Body of pancreas (tissue), 4 donors: ENCODE data around the gene FNTB. TPM values are rescaled to one million over a fixed set of nuclear protein-coding genes. Genes with fewer than 3 reads are reported as not detected.

Source experiments
- ATAC-seq: fragments of 150-250 bp; one replicate; pipeline ENCODE4 v1.9.1; 2016
- DNase-seq, 4 donors: peaks; one replicate each; pipeline ENCODE4 v3.0.0-alpha.2; 2019
- H3K27ac ChIP-seq, 4 donors: fragments of 200-600 bp; sonication (generic); 1 replicate in 3 of 4; 2 replicates in 1 of 4; pipeline versions ENCODE4 v1.5.1 to v1.6.1; 2016 to 2019; ENCODE audit warnings: mild to moderate bottlenecking in 1 of 4, mixed read lengths in 1 of 4, moderate library complexity in 1 of 4
- H3K27me3 ChIP-seq, 2 donors: fragments of 200-600 bp; sonication (generic); one replicate each; pipeline ENCODE4 v1.6.0; 2016; ENCODE audit warnings: mild to moderate bottlenecking in 1 of 2
- H3K36me3 ChIP-seq, 2 donors: fragments of 200-600 bp; sonication (generic); replicated peaks in 1 of 2; 2 replicates each; pipeline ENCODE4 v1.5.1; 2016; ENCODE audit warnings: low read depth in 2 of 2; ENCODE audit not compliant: insufficient read depth in 1 of 2
- H3K4me1 ChIP-seq: fragments of 200-600 bp; sonication (generic); one replicate; pipeline ENCODE4 v1.6.0; 2016
- H3K4me3 ChIP-seq, 2 donors: fragments of 200-600 bp; sonication (generic); 1 replicate in 1 of 2; 2 replicates in 1 of 2; pipeline ENCODE4 v1.5.1; 2016 to 2019
- H3K9me3 ChIP-seq, 3 donors: fragments of 200-600 bp; sonication (generic); 1 replicate in 2 of 3; 2 replicates in 1 of 3; pipeline ENCODE4 v1.5.1; 2016
- POLR2A ChIP-seq, 3 donors: fragments of 450-650 bp; IDR thresholded peaks; one replicate each; pipeline ENCODE4 v1.6.1; 2016; ENCODE audit warnings: antibody characterized with exemption in 3 of 3, mild to moderate bottlenecking in 2 of 3
- WGBS, 2 donors: methylation state at CpG; one replicate each; pipeline ENCODE4 v1.1.5; 2017; 5-methylcytosine and 5-hydroxymethylcytosine counted together
- intact Hi-C: fragments of 100-400 bp; cut with DNase I; formaldehyde crosslinking; loops from one replicate; pipeline ENCODE4 v1.15.1; 2023
- total RNA-seq, 2 donors: library from RNA; depleted of rRNA; stranded (reverse); fragments of >200 nt; gene quantifications; one replicate each; pipeline ENCODE4 v1.1.0, GENCODE V29; 2016
- TF ChIP-seq, protein P1 (sequence below), 7 experiments: fragments of 450-650 bp in 4 of 7; fragments of 200-600 bp in 3 of 7; sonication (generic) in 3 of 7; IDR thresholded peaks; one replicate each; pipeline ENCODE4 v1.5.1; 2016 to 2019; ENCODE audit warnings: antibody characterized with exemption in 7 of 7

The FNTB gene
- 1 to 10 TPM; 6.7 to 8.6 TPM for total RNA-seq

- 0 to 1% methylated on average over 54 to 65 of the region's 65 CpGs for WGBS, 2 donors
- peak within 1 kb of the TSS; percentile 67 to 94 (median 85) for H3K27ac ChIP-seq
- H3K4me3 ChIP-seq = peak within 1 kb of the TSS; percentile 44 to 87
- H3K36me3 ChIP-seq = no peaks in the 10 kb centered on the region
- no peaks in the 10 kb centered on the region for H3K9me3 ChIP-seq
- DNase-seq = peak; percentile 94 to 98 (median 95)
- peak; percentile 96 for ATAC-seq
- H3K27me3 ChIP-seq = no peaks in the 10 kb centered on the region
- TF ChIP-seq, protein P1, sequence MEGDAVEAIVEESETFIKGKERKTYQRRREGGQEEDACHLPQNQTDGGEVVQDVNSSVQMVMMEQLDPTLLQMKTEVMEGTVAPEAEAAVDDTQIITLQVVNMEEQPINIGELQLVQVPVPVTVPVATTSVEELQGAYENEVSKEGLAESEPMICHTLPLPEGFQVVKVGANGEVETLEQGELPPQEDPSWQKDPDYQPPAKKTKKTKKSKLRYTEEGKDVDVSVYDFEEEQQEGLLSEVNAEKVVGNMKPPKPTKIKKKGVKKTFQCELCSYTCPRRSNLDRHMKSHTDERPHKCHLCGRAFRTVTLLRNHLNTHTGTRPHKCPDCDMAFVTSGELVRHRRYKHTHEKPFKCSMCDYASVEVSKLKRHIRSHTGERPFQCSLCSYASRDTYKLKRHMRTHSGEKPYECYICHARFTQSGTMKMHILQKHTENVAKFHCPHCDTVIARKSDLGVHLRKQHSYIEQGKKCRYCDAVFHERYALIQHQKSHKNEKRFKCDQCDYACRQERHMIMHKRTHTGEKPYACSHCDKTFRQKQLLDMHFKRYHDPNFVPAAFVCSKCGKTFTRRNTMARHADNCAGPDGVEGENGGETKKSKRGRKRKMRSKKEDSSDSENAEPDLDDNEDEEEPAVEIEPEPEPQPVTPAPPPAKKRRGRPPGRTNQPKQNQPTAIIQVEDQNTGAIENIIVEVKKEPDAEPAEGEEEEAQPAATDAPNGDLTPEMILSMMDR (IDR thresholded peaks at IDR 0.05) = peak in 6 of 7 experiments; percentile 56 to 92 (median 72)
- peak; percentile 20 to 79 (median 77) for TF ChIP-seq POLR2A (IDR thresholded peaks at IDR 0.05)
- peaks cover 24% of the 10 kb centered on the region for H3K4me1 ChIP-seq
- intact Hi-C loops = no loop called here
Observed at GRCh38 chr14:64986648-64987437, at the start of gene FNTB. Gene FNTB (plus strand): TSS chr14:64986895. CDS start chr14:64986954, 59 bp downstream.

DNA sequence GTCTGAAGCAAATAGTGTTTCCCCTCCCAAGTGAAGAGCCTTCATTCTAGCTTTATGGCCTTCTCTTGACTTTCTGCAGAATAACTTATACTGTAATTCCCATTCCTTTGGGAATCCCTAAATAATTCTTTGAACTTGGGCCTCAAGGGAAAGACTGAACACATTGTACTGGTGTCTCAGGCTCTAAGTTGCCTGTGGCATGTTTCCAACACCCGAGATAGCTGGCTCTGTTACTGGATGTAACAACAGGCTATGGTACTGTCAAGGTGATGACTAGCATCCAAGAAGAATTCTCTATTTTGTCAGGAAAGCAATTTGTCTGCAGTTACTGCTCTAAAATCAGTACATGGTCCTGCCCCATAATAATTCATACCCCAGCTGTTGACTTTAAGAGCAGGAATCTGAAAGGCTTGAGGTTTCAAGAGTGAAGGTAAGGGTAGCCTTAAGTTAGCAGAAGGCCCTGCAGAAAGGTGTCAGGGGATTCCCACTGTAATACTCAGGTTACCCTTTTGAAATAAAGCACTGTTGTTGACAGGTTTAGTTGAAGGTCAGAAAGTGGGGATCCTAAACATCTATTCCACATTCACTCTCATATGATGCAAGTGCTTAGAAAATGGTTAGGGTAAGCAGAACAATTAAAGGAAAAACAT, 49.4 kb upstream of the FNTB start:
- Histone ChIP-seq H3K4me3 (no peak overlapping the region), H3K36me3 (peaks cover 0 to 3% of the 10 kb centered on the region in 2 donors), H3K27ac (peak overlapping the region in 3 of 4 donors; percentile 63 to 77 (median 70)), H3K4me1 (peaks cover 58% of the 10 kb centered on the region), H3K9me3 (no peaks in the 10 kb centered on the region), H3K27me3 (no peaks in the 10 kb centered on the region)
- intact Hi-C loops = no loop called here
- ATAC-seq (no peak), DNase-seq (peak in 2 of 4 donors; percentile 36 to 43)
- WGBS, 2 donors = 0 to 18% methylated on average over 1 of the region's 1 CpG
- TF ChIP-seq, protein P1 (IDR thresholded peaks at IDR 0.05) = no peak
- TF ChIP-seq POLR2A (IDR thresholded peaks at IDR 0.05) = no peak

DNA sequence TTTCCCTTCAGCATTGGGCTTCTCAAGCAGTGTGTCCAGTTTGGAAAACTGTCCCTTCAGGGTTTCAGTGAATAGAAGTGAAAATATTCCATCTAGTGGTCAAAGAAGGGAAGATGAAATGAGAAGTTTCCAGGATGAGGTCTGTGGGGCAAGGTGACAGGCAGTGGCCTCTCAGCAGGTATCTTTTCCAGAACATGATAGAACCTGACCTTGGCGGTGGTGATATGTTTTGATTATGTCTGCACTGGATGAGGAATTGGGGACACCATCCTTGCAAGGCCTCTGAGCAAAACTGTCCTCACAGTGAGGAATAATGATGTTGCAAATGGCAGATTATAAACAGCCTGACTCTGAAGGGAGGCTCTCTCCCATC, 48.9 kb upstream of the FNTB start:
- no peaks in the 10 kb centered on the region for H3K27me3 ChIP-seq
- peak overlapping the region; percentile 30 to 77 (median 66) for H3K27ac ChIP-seq
- peaks cover 63% of the 10 kb centered on the region for H3K4me1 ChIP-seq
- 88 to 91% methylated on average over 1 of the region's 1 CpG for WGBS, 2 donors
- no peak for TF ChIP-seq POLR2A (IDR thresholded peaks at IDR 0.05)
- TF ChIP-seq, protein P1 (IDR thresholded peaks at IDR 0.05) = peak in 4 of 7 experiments; percentile 24 to 43 (median 30)
- H3K4me3 ChIP-seq = no peak overlapping the region
- H3K36me3 ChIP-seq = peaks cover 0 to 3% of the 10 kb centered on the region in 2 donors
- DNase-seq = no peak
- no peaks in the 10 kb centered on the region for H3K9me3 ChIP-seq
- no peak for ATAC-seq
- intact Hi-C loops = no loop called here

GRCh38 chr14:64938972-64939816, 47.5 kb upstream of the FNTB start:
- no peak for DNase-seq
- Histone ChIP-seq H3K9me3 (no peaks in the 10 kb centered on the region), H3K27me3 (no peaks in the 10 kb centered on the region), H3K36me3 (no peaks in the 10 kb centered on the region), H3K4me1 (peaks cover 73% of the 10 kb centered on the region), H3K27ac (peak overlapping the region; percentile 42 to 77 (median 66)), H3K4me3 (no peak overlapping the region)
- intact Hi-C loops = no loop called here
- no peak for ATAC-seq
- TF ChIP-seq POLR2A (IDR thresholded peaks at IDR 0.05) = no peak
- WGBS, 2 donors = 76 to 77% methylated on average over 11 to 17 of the region's 17 CpGs

- Histone ChIP-seq H3K4me3 (no peak overlapping the region), H3K27me3 (no peaks in the 10 kb centered on the region), H3K27ac (peak overlapping the region in 3 of 4 donors; percentile 63 to 77 (median 70)), H3K4me1 (peaks cover 73% of the 10 kb centered on the region), H3K9me3 (no peaks in the 10 kb centered on the region), H3K36me3 (no peaks in the 10 kb centered on the region)
- no peak for ATAC-seq
- 69 to 71% methylated on average over 3 of the region's 3 CpGs for WGBS, 2 donors
- DNase-seq = no peak
- TF ChIP-seq, protein P1 (IDR thresholded peaks at IDR 0.05) = no peak
- no peak for TF ChIP-seq POLR2A (IDR thresholded peaks at IDR 0.05)
- intact Hi-C loops = no loop called here
Observed at GRCh38 chr14:64939817-64940190, 46.9 kb upstream of the FNTB start.
